Myocyte (in vitro differentiated cells): ENCODE results near the gene PIK3R3. TPM values are rescaled to one million over a fixed set of nuclear protein-coding genes. Genes with fewer than 3 reads are reported as not detected.

Experiments
- DNase-seq: peaks from one replicate; pipeline ENCODE4 v3.0.0-alpha.2; 2012; ENCODE audit warnings: low read depth
- total RNA-seq: library from RNA; depleted of rRNA; stranded (reverse); fragments of >200 nt; gene quantifications from 2 replicates; pipeline ENCODE4 v1.2.3, GENCODE V29; 2014

Gene PIK3R3
- total RNA-seq, 1 donor from 2014 or later = 27.7 TPM

- DNase-seq = no peak
These were observed 26.2 kb upstream of the PIK3R3 start for GRCh38 chr1:46158312-46159281.

- no peak for DNase-seq
These were observed 25.5 kb upstream of the PIK3R3 start for GRCh38 chr1:46157916-46158311.

- DNase-seq = peak; percentile 44
These were observed 21.3 kb upstream of the PIK3R3 start for GRCh38 chr1:46153732-46154131.

- peak; percentile 65 for DNase-seq
These were observed 20.8 kb upstream of the PIK3R3 start for GRCh38 chr1:46153228-46153627.

- peak; percentile 88 for DNase-seq
These were observed 19.6 kb upstream of the PIK3R3 start for GRCh38 chr1:46152016-46152415.

GRCh38 chr1:46150085-46150484 is 17.7 kb upstream of the PIK3R3 start:
- no peak for DNase-seq

GRCh38 chr1:46148318-46148717 is 15.9 kb upstream of the PIK3R3 start:
- DNase-seq = no peak

GRCh38 chr1:46137916-46138315 is 5.5 kb upstream of the PIK3R3 start:
- DNase-seq = peak; percentile 37

- no peak for DNase-seq
These were observed 4.3 kb upstream of the PIK3R3 start for GRCh38 chr1:46136711-46137110.

GRCh38 chr1:46134660-46135331 is 2.4 kb upstream of the PIK3R3 start:
- no peak for DNase-seq

GRCh38 chr1:46133781-46134350 is 1.4 kb upstream of the PIK3R3 start:
- no peak for DNase-seq

GRCh38 chr1:46133181-46133658 is 791 bp upstream of the PIK3R3 start:
- DNase-seq = no peak

GRCh38 chr1:46131712-46132528 is 509 bp downstream of the PIK3R3 start:
- DNase-seq = no peak

GRCh38 chr1:46131093-46131492 is 1.3 kb downstream of the PIK3R3 start:
- no peak for DNase-seq

- DNase-seq = no peak
These were observed 1.8 kb downstream of the PIK3R3 start for GRCh38 chr1:46130606-46131005.

GRCh38 chr1:46130121-46130520 is 2.3 kb downstream of the PIK3R3 start:
- DNase-seq = no peak

- no peak for DNase-seq
These were observed 4.1 kb downstream of the PIK3R3 start for GRCh38 chr1:46128344-46128743.

GRCh38 chr1:46118856-46119255 is 13.6 kb downstream of the PIK3R3 start:
- no peak for DNase-seq

- DNase-seq = no peak
These were observed 14.5 kb downstream of the PIK3R3 start for GRCh38 chr1:46117810-46118494.

GRCh38 chr1:46114925-46115603 is 17.4 kb downstream of the PIK3R3 start:
- DNase-seq = no peak
